GM12878 (cell line): ENCODE data around the gene ATL1. TPM values are rescaled to one million over a fixed set of nuclear protein-coding genes. Genes with fewer than 3 reads are reported as not detected.

ENCODE experiments used
- BHLHE40 ChIP-seq, 2 experiments: fragments of 450-650 bp in 1 of 2; IDR thresholded peaks; 2 replicates each; pipeline ENCODE4 v1.6.1; 2011 to 2017; ENCODE audit warnings: low read depth in 2 of 2, borderline replicate concordance in 1 of 2, improper control_type of control experiment in 1 of 2, low read length in 1 of 2, mild to moderate bottlenecking in 1 of 2
- EED ChIP-seq: sonication (generic); IDR thresholded peaks from 2 replicates; pipeline ENCODE4 v1.6.1; 2016; ENCODE audit warnings: antibody characterized with exemption, low read depth
- GABPA ChIP-seq: IDR thresholded peaks from 2 replicates; pipeline ENCODE4 v1.6.1; 2014; ENCODE audit warnings: antibody characterized with exemption, low read depth, mild to moderate bottlenecking, inconsistent platforms
- HDGF ChIP-seq: fragments of 450-650 bp; IDR thresholded peaks from 2 replicates; pipeline ENCODE4 v1.6.1; 2016; ENCODE audit warnings: antibody characterized with exemption
- HSF1 ChIP-seq: fragments of 150-350 bp; IDR thresholded peaks from 2 replicates; pipeline ENCODE4 v1.6.1; 2014; ENCODE audit warnings: mild to moderate bottlenecking, low read depth, low read length
- IKZF2 ChIP-seq, 2 experiments: fragments of 450-650 bp; IDR thresholded peaks; 2 replicates each; pipeline ENCODE4 v1.6.1; 2017; ENCODE audit warnings: mild to moderate bottlenecking in 2 of 2, moderate library complexity in 2 of 2
- IRF5 ChIP-seq: fragments of 450-650 bp; IDR thresholded peaks from 2 replicates; pipeline ENCODE4 v1.6.1; 2017; ENCODE audit warnings: borderline replicate concordance
- JUND ChIP-seq: IDR thresholded peaks from 2 replicates; pipeline ENCODE4 v1.6.1; 2012; ENCODE audit warnings: low read depth, mild to moderate bottlenecking, low read length, improper control_type of control experiment, moderate library complexity
- LARP7 ChIP-seq: fragments of 450-650 bp; IDR thresholded peaks from 2 replicates; pipeline ENCODE4 v1.6.1; 2017; ENCODE audit warnings: mild to moderate bottlenecking
- MEF2B ChIP-seq: fragments of 450-650 bp; IDR thresholded peaks from 2 replicates; pipeline ENCODE4 v1.6.1; 2018; ENCODE audit warnings: mild to moderate bottlenecking, moderate library complexity; ENCODE audit not compliant: partially characterized antibody, poor library complexity, severe bottlenecking
- NRF1 ChIP-seq: conservative IDR thresholded peaks from 2 replicates; pipeline ENCODE4 v1.6.1; 2011; ENCODE audit warnings: mild to moderate bottlenecking, low read depth, low read length, improper control_type of control experiment
- POLR2AphosphoS2 ChIP-seq: IDR thresholded peaks from 2 replicates; pipeline ENCODE4 v1.6.1; 2011; ENCODE audit warnings: low read depth, mild to moderate bottlenecking, low read length, improper control_type of control experiment, moderate library complexity
- RB1 ChIP-seq: fragments of 450-650 bp; formaldehyde crosslinking; IDR thresholded peaks from 2 replicates; pipeline ENCODE4 v1.6.1; 2017; ENCODE audit warnings: mild to moderate bottlenecking, borderline replicate concordance
- SKIL ChIP-seq: fragments of 450-650 bp; IDR thresholded peaks from 2 replicates; pipeline ENCODE4 v1.6.1; 2017; ENCODE audit warnings: mild to moderate bottlenecking, low read depth, inconsistent platforms; ENCODE audit not compliant: poor library complexity, severe bottlenecking
- SMAD1 ChIP-seq: fragments of 450-650 bp; IDR thresholded peaks from 2 replicates; pipeline ENCODE4 v1.6.1; 2018; ENCODE audit warnings: mild to moderate bottlenecking, low read depth; ENCODE audit not compliant: partially characterized antibody
- SUZ12 ChIP-seq: fragments of 200-600 bp; sonication (generic); IDR thresholded peaks from one replicate; pipeline ENCODE4 v1.6.1; 2018; ENCODE audit warnings: antibody characterized with exemption, mild to moderate bottlenecking; ENCODE audit not compliant: unreplicated experiment
- ZBTB4 ChIP-seq: fragments of 450-650 bp; formaldehyde crosslinking; IDR thresholded peaks from 2 replicates; pipeline ENCODE4 v1.4.0; 2022; ENCODE audit warnings: mild to moderate bottlenecking, moderate library complexity
- polyA plus RNA-seq, 11 experiments: library from polyadenylated mRNA; depleted of rRNA in 4 of 11; unstranded in 6 of 11; stranded (reverse) in 5 of 11; fragments of >200 nt; fragmentation: Nextera tagmentation in 4 of 11; fragmentation: Illumina TruSeq in 1 of 11; extraction: Ambion mirVana in 4 of 11; extraction: Trizol in 1 of 11; gene quantifications; 1 replicate in 1 of 11; 2 replicates in 10 of 11; pipeline versions ENCODE4 v1.2.1 to v1.2.3, GENCODE V29; 2011 to 2016; ENCODE audit warnings: inconsistent platforms in 2 of 11, missing spikeins in 2 of 11, low read depth in 1 of 11
- total RNA-seq, 4 experiments: library from RNA; depleted of rRNA in 3 of 4; stranded (reverse); fragments of >200 nt in 3 of 4; fragmentation: Illumina TruSeq in 1 of 4; extraction: Trizol in 1 of 4; gene quantifications; 2 replicates each; pipeline versions ENCODE4 v1.2.1 to v1.2.3, GENCODE V29; 2013 to 2021

The ATL1 gene
- total and polyA plus RNA-seq, 10 of the 15 experiments (the other 5 are each of a cell fraction or from before 2014, with no cell fraction given): 0.11 to 1.2 (median 0.58) TPM; not detected in 1

GRCh38 chr14:50667996-50668825 is 108.3 kb downstream of the ATL1 start, which contains the start of gene SAV1 (continued):
- peak; percentile 77 for TF ChIP-seq EED
- no peak for TF ChIP-seq HSF1
- no peak for TF ChIP-seq JUND
- TF ChIP-seq BHLHE40 (IDR thresholded peaks at IDR 0.05; ENCODE audit: borderline replicate concordance in 1 of 2, low read depth in 2 of 2, low read length in 1 of 2): peak; percentile 31 to 61; a peak in 2 of 4 replicates
- TF ChIP-seq IRF5: no peak
- TF ChIP-seq IKZF2 (IDR thresholded peaks at IDR 0.05): peak; percentile 21 to 64
- peak; percentile 92; the same call in 1 of the 2 replicates for TF ChIP-seq LARP7
- TF ChIP-seq ZBTB4: 0 out of 2 replicates have a peak, but pooled peaks have one; percentile 61
- peak; percentile 79 for TF ChIP-seq RB1
- peak; percentile 58 for TF ChIP-seq SMAD1
- TF ChIP-seq MEF2B: peak; percentile 13
- 0 out of 2 replicates have a peak, but pooled peaks have one; percentile 49 for TF ChIP-seq HDGF
- TF ChIP-seq POLR2AphosphoS2: peak; percentile 87
- no peak for TF ChIP-seq SKIL
- no peak for TF ChIP-seq GABPA
- no peak for TF ChIP-seq SUZ12
- 0 out of 2 replicates have a peak, but pooled peaks have one; percentile 26 for TF ChIP-seq NRF1
